GM18858 (cell line): ENCODE results near the gene NOL12.

Experiments used
- ATAC-seq: cut with Tn5 transposase; IDR thresholded peaks from one replicate; pipeline ENCODE4 v1.9.1; 2021; ENCODE audit not compliant: unreplicated experiment

The NOL12 gene

GRCh38 chr22:37741312-37741795 lies 55.2 kb downstream of the NOL12 start:
- ATAC-seq, result no peak

GRCh38 chr22:37742376-37743171 lies 56.4 kb downstream of the NOL12 start:
- no peak for ATAC-seq
